Large intestine (tissue), 12 donors: ENCODE measurements around the gene SURF4. TPM values are rescaled to one million over a fixed set of nuclear protein-coding genes. Genes with fewer than 3 reads are reported as not detected.

Experiments
- DNase-seq, 2 donors: peaks; one replicate each; pipeline versions ENCODE4 v3.0.0 to v3.0.0-alpha.2; 2013
- H3K27ac ChIP-seq: one replicate; pipeline ENCODE4 v1.5.1; 2013; ENCODE audit warnings: low read length
- H3K27me3 ChIP-seq: 2 replicates; pipeline ENCODE4 v1.6.1; 2013; ENCODE audit warnings: low read length; ENCODE audit not compliant: control insufficient read depth, insufficient read depth
- H3K36me3 ChIP-seq: 2 replicates; pipeline ENCODE4 v1.6.1; 2013; ENCODE audit warnings: low read length; ENCODE audit not compliant: control insufficient read depth, insufficient read depth
- H3K4me1 ChIP-seq: one replicate; pipeline ENCODE4 v1.6.1; 2013; ENCODE audit warnings: low read length; ENCODE audit not compliant: control insufficient read depth, insufficient read depth
- H3K4me3 ChIP-seq: one replicate; pipeline ENCODE4 v1.5.1; 2013; ENCODE audit warnings: low read length
- H3K9me3 ChIP-seq: one replicate; pipeline ENCODE4 v1.6.1; 2013; ENCODE audit warnings: mild to moderate bottlenecking, low read depth, low read length, moderate library complexity; ENCODE audit not compliant: control insufficient read depth
- WGBS: methylation state at CpG from one replicate; pipeline ENCODE4 v1.1.5; 2013; ENCODE audit warnings: low lambda C conversion rate; ENCODE audit not compliant: insufficient coverage; 5-methylcytosine and 5-hydroxymethylcytosine counted together
- long read RNA-seq, 11 donors: transcript quantifications; one replicate each; lab custom pipeline, GENCODE V29; 2026
- polyA plus RNA-seq: library from polyadenylated mRNA; unstranded; fragments of 120-200 nt; gene quantifications from one replicate; pipeline ENCODE4 v1.2.1, GENCODE V29; 2013

The SURF4 gene
- polyA plus RNA-seq = 232 TPM
- long read RNA-seq, donor 1, transcript SURF4-202 (6 exons, 2,984 nt) = major isoform, 46 of 53 reads
- long read RNA-seq, donor 1, partial matches to known transcripts = 6 of 53 reads
- long read RNA-seq, donor 1, other reads (novel, unspliced or antisense) = 0 of 53 reads
- long read RNA-seq, donor 2, transcript SURF4-207 (5 exons, 2,863 nt) = minor isoform, 5 of 144 reads
- long read RNA-seq, donor 2, transcript SURF4-202 (6 exons, 2,984 nt) = major isoform, 127 of 144 reads
- long read RNA-seq, donor 2, partial matches to known transcripts = 10 of 144 reads
- long read RNA-seq, donor 2, other reads (novel, unspliced or antisense) = 0 of 144 reads
- long read RNA-seq, donor 3 = 0 reads
- long read RNA-seq, donor 4, transcript SURF4-202 (6 exons, 2,984 nt) = major isoform, 6 of 6 reads
- long read RNA-seq, donor 4, partial matches to known transcripts = 0 of 6 reads
- long read RNA-seq, donor 4, other reads (novel, unspliced or antisense) = 0 of 6 reads
- long read RNA-seq, donor 5, transcript SURF4-202 (6 exons, 2,984 nt) = major isoform, 46 of 46 reads
- long read RNA-seq, donor 5, partial matches to known transcripts = 0 of 46 reads
- long read RNA-seq, donor 5, other reads (novel, unspliced or antisense) = 0 of 46 reads
- long read RNA-seq, donor 6, transcript SURF4-202 (6 exons, 2,984 nt) = major isoform, 95 of 95 reads
- long read RNA-seq, donor 6, partial matches to known transcripts = 0 of 95 reads
- long read RNA-seq, donor 6, other reads (novel, unspliced or antisense) = 0 of 95 reads
- long read RNA-seq, donor 7, transcript SURF4-202 (6 exons, 2,984 nt) = major isoform, 23 of 24 reads
- long read RNA-seq, donor 7, partial matches to known transcripts = 0 of 24 reads
- long read RNA-seq, donor 7, other reads (novel, unspliced or antisense) = 0 of 24 reads
- long read RNA-seq, donor 8, transcript SURF4-202 (6 exons, 2,984 nt) = major isoform, 98 of 138 reads
- long read RNA-seq, donor 8, partial matches to known transcripts = 30 of 138 reads
- long read RNA-seq, donor 8, other reads (novel, unspliced or antisense) = 6 of 138 reads
- long read RNA-seq, donor 9, transcript SURF4-202 (6 exons, 2,984 nt) = major isoform, 70 of 75 reads
- long read RNA-seq, donor 9, partial matches to known transcripts = 5 of 75 reads
- long read RNA-seq, donor 9, other reads (novel, unspliced or antisense) = 0 of 75 reads
- long read RNA-seq, donor 10, transcript SURF4-202 (6 exons, 2,984 nt) = major isoform, 107 of 118 reads
- long read RNA-seq, donor 10, partial matches to known transcripts = 10 of 118 reads
- long read RNA-seq, donor 10, other reads (novel, unspliced or antisense) = 0 of 118 reads
- long read RNA-seq, donor 11, transcript SURF4-202 (6 exons, 2,984 nt) = major isoform, 77 of 83 reads
- long read RNA-seq, donor 11, partial matches to known transcripts = 5 of 83 reads
- long read RNA-seq, donor 11, other reads (novel, unspliced or antisense) = 0 of 83 reads

GRCh38 chr9:133375724-133376654 lies at the start of gene SURF4, which contains the start of gene STKLD1:
Gene SURF4, minus strand, starts transcription at chr9:133376060. Its CDS starts 91 bp downstream, at chr9:133375969.
Gene STKLD1, plus strand, starts transcription at chr9:133376366. Its CDS starts 108 bp downstream, at chr9:133376474.
- peak within 1 kb of the TSS; percentile 75 for H3K4me3 ChIP-seq
- H3K36me3 ChIP-seq = peaks cover 27% of the 10 kb centered on the region
- WGBS = no CpG with 5 or more reads among the region's 120 CpGs
- peaks cover 3% of the 10 kb centered on the region for H3K9me3 ChIP-seq
- H3K27me3 ChIP-seq = no peaks in the 10 kb centered on the region
- peak; percentile 97 to 99 for DNase-seq
- peaks cover 31% of the 10 kb centered on the region for H3K4me1 ChIP-seq
- H3K27ac ChIP-seq = peak within 1 kb of the TSS; percentile 98

- H3K4me3 ChIP-seq = no peak overlapping the region
- H3K9me3 ChIP-seq = no peaks in the 10 kb centered on the region
- no peak for DNase-seq
- H3K27me3 ChIP-seq = peaks cover 11% of the 10 kb centered on the region
- H3K36me3 ChIP-seq = no peaks in the 10 kb centered on the region
- H3K27ac ChIP-seq = no peak overlapping the region
- no CpG with 5 or more reads among the region's 22 CpGs for WGBS
- no peaks in the 10 kb centered on the region for H3K4me1 ChIP-seq
Observed at GRCh38 chr9:133425049-133425632, 49.3 kb upstream of the SURF4 start.

GRCh38 chr9:133424187-133424586 lies 48.3 kb upstream of the SURF4 start:
- no peak for DNase-seq
- Histone ChIP-seq H3K27me3 (peaks cover 11% of the 10 kb centered on the region), H3K4me1 (peaks cover 4% of the 10 kb centered on the region), H3K4me3 (no peak overlapping the region), H3K9me3 (no peaks in the 10 kb centered on the region), H3K27ac (no peak overlapping the region), H3K36me3 (no peaks in the 10 kb centered on the region)
- WGBS = no CpG with 5 or more reads among the region's 12 CpGs

- DNase-seq = no peak
- Histone ChIP-seq H3K4me3 (no peak overlapping the region), H3K27ac (no peak overlapping the region), H3K4me1 (peaks cover 8% of the 10 kb centered on the region), H3K27me3 (peaks cover 10% of the 10 kb centered on the region), H3K9me3 (no peaks in the 10 kb centered on the region), H3K36me3 (no peaks in the 10 kb centered on the region)
- WGBS = no CpG with 5 or more reads among the region's 3 CpGs
Observed at GRCh38 chr9:133423216-133423615, 47.4 kb upstream of the SURF4 start.

- no peak within 1 kb of the TSS for H3K4me3 ChIP-seq
- no peak within 1 kb of the TSS for H3K27ac ChIP-seq
- H3K36me3 ChIP-seq = no peaks in the 10 kb centered on the region
- DNase-seq = no peak
- H3K27me3 ChIP-seq = no peaks in the 10 kb centered on the region
- H3K9me3 ChIP-seq = no peaks in the 10 kb centered on the region
- 20% methylated on average over 1 of the region's 23 CpGs for WGBS
- H3K4me1 ChIP-seq = peaks cover 8% of the 10 kb centered on the region
Observed at GRCh38 chr9:133421615-133422542, 46.0 kb upstream of the SURF4 start, which contains the start of gene ADAMTS13. Gene ADAMTS13, plus strand, starts transcription at chr9:133422367. Its CDS starts 77 bp downstream, at chr9:133422444.

- DNase-seq = no peak
- 93% methylated on average over 3 of the region's 5 CpGs for WGBS
- Histone ChIP-seq H3K9me3 (no peaks in the 10 kb centered on the region), H3K36me3 (peaks cover 4% of the 10 kb centered on the region), H3K4me1 (peaks cover 8% of the 10 kb centered on the region), H3K27me3 (no peaks in the 10 kb centered on the region), H3K27ac (no peak overlapping the region), H3K4me3 (no peak overlapping the region)
Observed at GRCh38 chr9:133420392-133420827, 44.5 kb upstream of the SURF4 start.

- peaks cover 8% of the 10 kb centered on the region for H3K4me1 ChIP-seq
- peak in 1 of 2 donors; percentile 71 for DNase-seq
- no peaks in the 10 kb centered on the region for H3K27me3 ChIP-seq
- H3K27ac ChIP-seq = peak overlapping the region; percentile 96
- no CpG with 5 or more reads among the region's 13 CpGs for WGBS
- H3K9me3 ChIP-seq = no peaks in the 10 kb centered on the region
- peak overlapping the region; percentile 71 for H3K4me3 ChIP-seq
- H3K36me3 ChIP-seq = peaks cover 18% of the 10 kb centered on the region
Observed at GRCh38 chr9:133419005-133419404, 43.1 kb upstream of the SURF4 start.
